Vagina (tissue), 2 donors: ENCODE measurements around the gene CNTNAP5.

Source experiments
- POLR2AphosphoS5 ChIP-seq, 2 donors: sonication (generic); formaldehyde crosslinking; IDR thresholded peaks; one replicate each; pipeline ENCODE4 v1.9.0; 2017; ENCODE audit warnings: antibody characterized with exemption in 2 of 2, mild to moderate bottlenecking in 2 of 2, low read depth in 1 of 2; ENCODE audit not compliant: insufficient read depth in 1 of 2
- TF ChIP-seq, protein P1 (sequence below), 3 experiments: fragments of 450-650 bp in 2 of 3; fragments of 200-600 bp in 1 of 3; sonication (generic) in 1 of 3; IDR thresholded peaks; one replicate each; pipeline ENCODE4 v1.5.1; 2017 to 2019; ENCODE audit warnings: antibody characterized with exemption in 3 of 3, mild to moderate bottlenecking in 2 of 3, moderate library complexity in 2 of 3

DNA sequence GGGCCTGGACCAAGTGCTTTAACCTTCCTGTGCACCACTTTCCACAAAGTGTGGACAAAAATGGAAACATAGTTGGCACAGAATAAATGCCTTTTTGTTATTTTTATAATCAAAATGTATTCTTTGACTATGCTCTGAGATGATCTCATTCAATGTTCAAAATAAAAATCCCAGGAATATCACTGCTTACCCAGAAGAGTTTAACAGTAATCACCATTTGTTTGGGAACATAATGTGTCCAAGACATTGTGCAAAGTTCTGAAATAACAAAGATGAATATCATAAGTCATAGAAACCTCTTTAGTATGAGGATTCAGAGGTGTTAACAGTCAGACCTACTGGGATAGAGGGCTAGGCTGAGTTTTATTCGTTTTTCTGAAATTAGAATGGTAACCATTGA is 668.1 kb downstream of the CNTNAP5 start:
- TF ChIP-seq, protein P1, sequence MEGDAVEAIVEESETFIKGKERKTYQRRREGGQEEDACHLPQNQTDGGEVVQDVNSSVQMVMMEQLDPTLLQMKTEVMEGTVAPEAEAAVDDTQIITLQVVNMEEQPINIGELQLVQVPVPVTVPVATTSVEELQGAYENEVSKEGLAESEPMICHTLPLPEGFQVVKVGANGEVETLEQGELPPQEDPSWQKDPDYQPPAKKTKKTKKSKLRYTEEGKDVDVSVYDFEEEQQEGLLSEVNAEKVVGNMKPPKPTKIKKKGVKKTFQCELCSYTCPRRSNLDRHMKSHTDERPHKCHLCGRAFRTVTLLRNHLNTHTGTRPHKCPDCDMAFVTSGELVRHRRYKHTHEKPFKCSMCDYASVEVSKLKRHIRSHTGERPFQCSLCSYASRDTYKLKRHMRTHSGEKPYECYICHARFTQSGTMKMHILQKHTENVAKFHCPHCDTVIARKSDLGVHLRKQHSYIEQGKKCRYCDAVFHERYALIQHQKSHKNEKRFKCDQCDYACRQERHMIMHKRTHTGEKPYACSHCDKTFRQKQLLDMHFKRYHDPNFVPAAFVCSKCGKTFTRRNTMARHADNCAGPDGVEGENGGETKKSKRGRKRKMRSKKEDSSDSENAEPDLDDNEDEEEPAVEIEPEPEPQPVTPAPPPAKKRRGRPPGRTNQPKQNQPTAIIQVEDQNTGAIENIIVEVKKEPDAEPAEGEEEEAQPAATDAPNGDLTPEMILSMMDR (IDR thresholded peaks at IDR 0.05), result no peak
- TF ChIP-seq POLR2AphosphoS5 (IDR thresholded peaks at IDR 0.05; ENCODE audit: insufficient read depth in 1 of 2, low read depth in 1 of 2), result no peak
